C4-2B (cell line): ENCODE data around the gene ZSCAN5A.

Experiments
- ZFX ChIP-seq: fragments of 450-650 bp; IDR thresholded peaks from 2 replicates; pipeline ENCODE4 v1.6.1; 2017
- TF ChIP-seq, protein P1 (sequence below): fragments of 450-650 bp; conservative IDR thresholded peaks from 2 replicates; pipeline ENCODE4 v1.5.1; 2017; ENCODE audit warnings: mild to moderate bottlenecking

DNA sequence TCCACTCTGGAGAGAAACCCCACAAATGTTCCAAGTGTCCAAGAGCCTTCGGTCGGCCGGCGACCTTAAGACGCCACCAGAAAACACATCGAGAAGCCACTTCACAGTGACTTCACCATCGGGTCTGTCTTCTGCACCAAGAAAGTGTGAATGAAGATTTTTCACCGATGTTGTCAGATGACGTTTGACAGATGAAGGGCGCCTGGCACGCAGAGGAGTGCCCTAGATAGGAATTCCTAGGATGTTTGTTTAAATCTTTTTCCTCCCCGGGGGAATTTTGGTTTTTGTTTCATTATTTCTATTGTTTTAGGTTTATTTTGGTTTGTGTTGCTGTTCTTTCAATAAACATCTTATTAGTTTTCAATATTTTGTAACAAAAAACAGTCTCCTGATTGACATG lies 105.5 kb downstream of the ZSCAN5A start:
- TF ChIP-seq, protein P1, sequence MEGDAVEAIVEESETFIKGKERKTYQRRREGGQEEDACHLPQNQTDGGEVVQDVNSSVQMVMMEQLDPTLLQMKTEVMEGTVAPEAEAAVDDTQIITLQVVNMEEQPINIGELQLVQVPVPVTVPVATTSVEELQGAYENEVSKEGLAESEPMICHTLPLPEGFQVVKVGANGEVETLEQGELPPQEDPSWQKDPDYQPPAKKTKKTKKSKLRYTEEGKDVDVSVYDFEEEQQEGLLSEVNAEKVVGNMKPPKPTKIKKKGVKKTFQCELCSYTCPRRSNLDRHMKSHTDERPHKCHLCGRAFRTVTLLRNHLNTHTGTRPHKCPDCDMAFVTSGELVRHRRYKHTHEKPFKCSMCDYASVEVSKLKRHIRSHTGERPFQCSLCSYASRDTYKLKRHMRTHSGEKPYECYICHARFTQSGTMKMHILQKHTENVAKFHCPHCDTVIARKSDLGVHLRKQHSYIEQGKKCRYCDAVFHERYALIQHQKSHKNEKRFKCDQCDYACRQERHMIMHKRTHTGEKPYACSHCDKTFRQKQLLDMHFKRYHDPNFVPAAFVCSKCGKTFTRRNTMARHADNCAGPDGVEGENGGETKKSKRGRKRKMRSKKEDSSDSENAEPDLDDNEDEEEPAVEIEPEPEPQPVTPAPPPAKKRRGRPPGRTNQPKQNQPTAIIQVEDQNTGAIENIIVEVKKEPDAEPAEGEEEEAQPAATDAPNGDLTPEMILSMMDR, result no peak
- TF ChIP-seq ZFX, result no peak
